PC-3 (cell line): Measurements from ENCODE around the gene SMYD3.

Experiments
- CTCF ChIP-seq: fragments of 300-600 bp; sonication (generic); conservative IDR thresholded peaks from 2 replicates; pipeline ENCODE4 v1.5.1; 2017; ENCODE audit warnings: antibody characterized with exemption, low read depth, mild to moderate bottlenecking, low read length
- EZH2 ChIP-seq: fragments of 300-600 bp; sonication (generic); IDR thresholded peaks from one replicate; pipeline ENCODE4 v1.6.1; 2017; ENCODE audit warnings: antibody characterized with exemption, mild to moderate bottlenecking, low read length; ENCODE audit not compliant: unreplicated experiment
- EZH2phosphoT487 ChIP-seq: fragments of 300-600 bp; sonication (generic); IDR thresholded peaks from 2 replicates; pipeline ENCODE4 v1.6.1; 2018; ENCODE audit warnings: mild to moderate bottlenecking, antibody characterized with exemption, low read length, borderline replicate concordance

DNA sequence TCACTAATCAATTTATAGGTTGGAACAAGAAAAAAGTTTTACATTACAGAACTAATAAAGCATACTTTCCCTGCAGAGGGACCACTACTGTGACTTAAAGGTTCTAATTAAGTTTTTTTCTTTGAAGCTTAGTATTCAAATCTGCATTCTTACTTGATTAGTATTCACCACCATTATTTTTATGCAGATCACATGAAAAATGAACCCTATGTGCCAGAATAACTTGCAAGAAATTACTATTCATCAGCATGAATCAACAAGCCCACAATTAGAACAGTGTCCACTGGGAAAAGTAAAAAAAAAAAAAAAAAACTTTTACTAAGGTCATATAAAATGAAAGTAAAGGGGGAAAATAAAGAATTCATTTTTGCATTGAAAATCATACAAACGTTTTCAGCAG is 90.8 kb downstream of the SMYD3 start:
- TF ChIP-seq CTCF: no peak
- no peak for TF ChIP-seq EZH2
- no peak for TF ChIP-seq EZH2phosphoT487
